Activated naive CD8-positive, alpha-beta T cell treated with anti-CD3 and anti-CD28 coated beads, Interleukin-2, amount 10 ng/mL, durations not matched to agents 7 days and 5 days (primary cell): ENCODE measurements around the gene AANAT. TPM values are rescaled to one million over a fixed set of nuclear protein-coding genes. Genes with fewer than 3 reads are reported as not detected.
A peak's percentile ranks its signal among the peaks of the same experiment; 100 is the strongest.

Experiments
- ATAC-seq: fragments of 150-1000 bp; cut with Tn5 transposase; one replicate; pipeline ENCODE4 v1.10.0; 2021; ENCODE audit warnings: low read depth, moderate library complexity
- POLR2A ChIA-PET: fragments of 350-600 bp; sonication (Branson Sonifier 250); formaldehyde crosslinking; loops from one replicate; lab custom pipeline; 2021; ENCODE audit warnings: antibody characterized with exemption; lab: Charles Lee
- DNase-seq: peaks from one replicate; pipeline ENCODE4 v3.0.0; 2021
- H3K27ac Mint-ChIP-seq: one replicate; pipeline ENCODE4 v1.8.0; 2022; ENCODE audit warnings: mild to moderate bottlenecking, mixed read lengths
- H3K27me3 Mint-ChIP-seq: one replicate; pipeline ENCODE4 v1.8.0; 2022; ENCODE audit warnings: mild to moderate bottlenecking, moderate library complexity, mixed read lengths
- H3K36me3 Mint-ChIP-seq: one replicate; pipeline ENCODE4 v1.8.0; 2021; ENCODE audit warnings: mild to moderate bottlenecking, mixed read lengths
- H3K4me1 Mint-ChIP-seq: one replicate; pipeline ENCODE4 v1.8.0; 2021; ENCODE audit warnings: mixed read lengths
- H3K4me3 Mint-ChIP-seq: one replicate; pipeline ENCODE4 v1.8.0; 2022; ENCODE audit warnings: mild to moderate bottlenecking, moderate library complexity, mixed read lengths
- H3K9me3 Mint-ChIP-seq: one replicate; pipeline ENCODE4 v1.8.0; 2021; ENCODE audit warnings: mixed read lengths
- total RNA-seq, 2 experiments: library from RNA; stranded (reverse); gene quantifications; one replicate each; pipeline ENCODE4 v1.2.3, GENCODE V29; 2021

The AANAT gene
- total RNA-seq, 2 experiments from 2014 or later: not detected

GRCh38 chr17:76466775-76467130 lies 650 bp upstream of the AANAT start:
- Mint-ChIP-seq H3K4me1 (peaks cover 7% of the 10 kb centered on the region), H3K9me3 (no peaks in the 10 kb centered on the region), H3K27me3 (peaks cover 4% of the 10 kb centered on the region), H3K36me3 (peaks cover 6% of the 10 kb centered on the region), H3K4me3 (no peak overlapping the region), H3K27ac (no peak overlapping the region)
- POLR2A ChIA-PET: interaction anchor here (0.5 to 1.6 kb wide), 5 partner anchors 9 to 41 kb away, joined by 3 to 4 read pairs (median 3); partner anchors contain the start of gene RHBDF2
- ATAC-seq (no peak), DNase-seq (no peak)

DNA sequence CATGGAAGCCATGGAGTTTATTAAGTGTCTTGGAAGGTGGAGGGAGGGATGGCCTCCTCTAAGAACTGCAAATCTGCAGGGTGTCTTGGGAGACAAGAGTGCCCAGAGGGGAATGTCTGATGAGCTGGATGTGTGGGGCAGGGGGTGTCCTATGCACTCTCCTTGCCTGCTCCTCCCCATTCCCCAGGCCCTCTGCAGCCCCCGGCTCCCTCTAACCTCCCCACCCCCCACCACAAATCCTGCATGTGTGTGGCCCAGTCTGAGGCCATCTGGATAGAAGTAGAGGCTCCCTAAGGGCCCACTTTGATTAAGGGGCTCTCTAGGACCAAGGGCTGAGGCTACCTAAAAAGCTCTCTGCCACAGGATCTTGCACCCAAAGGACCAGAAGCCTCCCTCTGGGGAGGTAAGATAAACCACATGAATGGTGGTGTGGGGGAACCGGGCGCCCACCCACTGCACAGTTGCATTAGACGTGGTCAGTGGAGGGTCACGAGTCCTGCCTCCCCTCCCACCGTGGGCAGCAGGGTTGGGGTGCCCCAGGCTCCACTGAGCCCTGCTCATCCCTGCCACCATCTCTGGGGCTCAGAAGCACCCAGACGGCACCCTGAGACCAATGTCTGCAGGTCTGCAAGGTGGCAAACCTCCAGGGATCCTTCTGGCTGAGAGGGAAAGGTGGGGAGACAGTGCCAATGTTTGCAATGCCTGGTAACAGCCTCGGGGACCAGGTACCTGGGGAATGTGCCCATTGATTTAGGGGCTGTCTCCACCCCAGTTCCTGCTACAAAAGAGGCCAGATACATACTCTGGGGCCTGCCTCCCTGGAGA lies 618 bp downstream of the AANAT start:
- ATAC-seq (no peak), DNase-seq (no peak)
- no peaks in the 10 kb centered on the region for H3K9me3 Mint-ChIP-seq
- peaks cover 9% of the 10 kb centered on the region for H3K36me3 Mint-ChIP-seq
- peaks cover 2% of the 10 kb centered on the region for H3K27me3 Mint-ChIP-seq
- POLR2A ChIA-PET: interaction anchor here (0.8 to 1.3 kb wide), 3 partner anchors 16 to 40 kb away, joined by 3 read pairs; no protein-coding TSS in a partner anchor
- peaks cover 7% of the 10 kb centered on the region for H3K4me1 Mint-ChIP-seq
- H3K4me3 Mint-ChIP-seq: no peak overlapping the region
- no peak overlapping the region for H3K27ac Mint-ChIP-seq

- no peak for DNase-seq
- H3K27me3 Mint-ChIP-seq: peaks cover 2% of the 10 kb centered on the region
- ATAC-seq: no peak
- peaks cover 9% of the 10 kb centered on the region for H3K36me3 Mint-ChIP-seq
- no peak overlapping the region for H3K4me3 Mint-ChIP-seq
- peaks cover 7% of the 10 kb centered on the region for H3K4me1 Mint-ChIP-seq
- POLR2A ChIA-PET: no interaction called here
- no peak overlapping the region for H3K27ac Mint-ChIP-seq
- H3K9me3 Mint-ChIP-seq: no peaks in the 10 kb centered on the region
Measured at GRCh38 chr17:76468634-76469010, 1.2 kb downstream of the AANAT start.

- no peak overlapping the region for H3K27ac Mint-ChIP-seq
- DNase-seq (no peak), ATAC-seq (no peak)
- peaks cover 7% of the 10 kb centered on the region for H3K4me1 Mint-ChIP-seq
- peaks cover 9% of the 10 kb centered on the region for H3K36me3 Mint-ChIP-seq
- H3K9me3 Mint-ChIP-seq: no peaks in the 10 kb centered on the region
- no peak overlapping the region for H3K4me3 Mint-ChIP-seq
- peaks cover under 1% of the 10 kb centered on the region for H3K27me3 Mint-ChIP-seq
- POLR2A ChIA-PET: interaction anchor here (0.8 kb wide), 1 partner anchor 11 kb away, joined by 3 read pairs; no protein-coding TSS in a partner anchor
Measured at GRCh38 chr17:76469076-76469990, 1.9 kb downstream of the AANAT start.

DNA sequence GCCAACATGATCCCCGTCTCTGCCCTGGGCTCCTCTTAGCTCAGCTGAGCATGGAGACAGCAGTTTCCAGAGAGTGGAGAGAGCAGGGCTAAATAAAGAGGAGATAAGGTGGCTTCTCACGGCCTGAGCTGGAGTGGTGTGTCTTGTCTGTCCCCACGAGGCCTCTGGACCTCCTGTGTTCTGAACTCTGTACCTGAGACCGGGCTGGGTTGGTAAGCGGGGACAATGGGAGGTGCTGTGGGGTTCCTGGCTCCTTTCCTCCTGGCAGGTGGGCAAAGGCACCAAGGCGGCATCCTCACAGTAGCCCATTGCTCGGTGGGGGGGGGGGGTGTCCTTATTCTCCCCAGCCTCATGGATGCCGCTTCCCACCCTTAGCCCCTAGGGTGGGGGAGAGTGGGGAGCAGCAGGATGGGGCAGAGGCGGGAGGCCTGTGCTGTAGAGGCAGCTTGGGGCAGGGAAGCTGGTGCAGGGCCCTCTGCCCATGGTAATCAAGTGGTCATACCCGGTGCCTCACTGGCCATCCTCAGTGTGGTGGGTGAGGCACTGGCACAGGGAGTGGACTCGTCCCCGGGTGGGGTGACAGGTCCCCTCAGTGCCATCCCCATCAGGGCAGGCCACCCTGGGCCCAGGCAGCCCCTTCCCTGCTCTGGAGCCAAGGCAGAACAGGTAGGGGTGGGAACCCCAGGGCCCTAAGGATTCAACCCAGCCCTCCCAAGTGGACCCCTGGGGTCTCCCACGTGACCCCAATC lies 2.8 kb downstream of the AANAT start:
- Mint-ChIP-seq H3K4me1 (peaks cover 7% of the 10 kb centered on the region), H3K4me3 (no peak overlapping the region), H3K27ac (no peak overlapping the region), H3K9me3 (no peaks in the 10 kb centered on the region), H3K27me3 (no peaks in the 10 kb centered on the region), H3K36me3 (peaks cover 9% of the 10 kb centered on the region)
- ATAC-seq (no peak), DNase-seq (no peak)
- POLR2A ChIA-PET: interaction anchor here (0.5 to 0.8 kb wide), 2 partner anchors 10 to 25 kb away, joined by 3 read pairs; no protein-coding TSS in a partner anchor

GRCh38 chr17:76471498-76472257 lies 4.3 kb downstream of the AANAT start:
- no peaks in the 10 kb centered on the region for H3K9me3 Mint-ChIP-seq
- ATAC-seq: no peak
- peaks cover 10% of the 10 kb centered on the region for H3K36me3 Mint-ChIP-seq

DNA sequence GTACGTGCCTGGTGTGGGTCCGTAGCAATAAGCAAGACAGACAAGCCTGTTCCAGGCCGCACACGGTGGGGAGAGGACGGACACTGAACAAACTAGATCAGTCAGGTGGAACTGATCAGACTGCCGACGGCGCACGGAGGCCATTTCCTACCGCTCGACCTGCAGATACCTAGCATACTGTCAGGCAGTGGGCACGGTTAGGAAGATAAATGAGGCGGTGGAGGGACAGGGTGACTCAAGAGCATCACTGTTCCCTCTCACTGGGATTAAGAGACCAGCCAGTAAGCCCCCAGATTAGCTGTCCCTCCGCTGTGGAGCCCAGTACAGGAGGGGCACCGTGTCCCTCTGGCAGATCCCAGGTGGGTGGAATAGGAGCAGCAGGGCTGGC lies 4.8 kb downstream of the AANAT start:
- no peak overlapping the region for H3K27ac Mint-ChIP-seq

More at GRCh38 chr17:76471498-76472257, 4.3 kb downstream of the AANAT start:
- no peak for DNase-seq
- POLR2A ChIA-PET: no interaction called here
- H3K4me3 Mint-ChIP-seq: no peak overlapping the region
- H3K27ac Mint-ChIP-seq: no peak overlapping the region
- H3K27me3 Mint-ChIP-seq: no peaks in the 10 kb centered on the region
- no peaks in the 10 kb centered on the region for H3K4me1 Mint-ChIP-seq

GRCh38 chr17:76472726-76473125 lies 5.3 kb downstream of the AANAT start:
- H3K36me3 Mint-ChIP-seq: peaks cover 10% of the 10 kb centered on the region
- H3K27ac Mint-ChIP-seq: no peak overlapping the region
- no peak overlapping the region for H3K4me3 Mint-ChIP-seq
- no peaks in the 10 kb centered on the region for H3K4me1 Mint-ChIP-seq
- DNase-seq (no peak), ATAC-seq (no peak)
- POLR2A ChIA-PET: no interaction called here
- no peaks in the 10 kb centered on the region for H3K27me3 Mint-ChIP-seq
- H3K9me3 Mint-ChIP-seq: no peaks in the 10 kb centered on the region

More for the DNA sequence above, 4.8 kb downstream of the AANAT start:
- Mint-ChIP-seq H3K4me1 (no peaks in the 10 kb centered on the region), H3K27me3 (no peaks in the 10 kb centered on the region), H3K9me3 (no peaks in the 10 kb centered on the region), H3K36me3 (peaks cover 10% of the 10 kb centered on the region), H3K4me3 (no peak overlapping the region)
- DNase-seq (no peak), ATAC-seq (no peak)
- POLR2A ChIA-PET: no interaction called here

DNA sequence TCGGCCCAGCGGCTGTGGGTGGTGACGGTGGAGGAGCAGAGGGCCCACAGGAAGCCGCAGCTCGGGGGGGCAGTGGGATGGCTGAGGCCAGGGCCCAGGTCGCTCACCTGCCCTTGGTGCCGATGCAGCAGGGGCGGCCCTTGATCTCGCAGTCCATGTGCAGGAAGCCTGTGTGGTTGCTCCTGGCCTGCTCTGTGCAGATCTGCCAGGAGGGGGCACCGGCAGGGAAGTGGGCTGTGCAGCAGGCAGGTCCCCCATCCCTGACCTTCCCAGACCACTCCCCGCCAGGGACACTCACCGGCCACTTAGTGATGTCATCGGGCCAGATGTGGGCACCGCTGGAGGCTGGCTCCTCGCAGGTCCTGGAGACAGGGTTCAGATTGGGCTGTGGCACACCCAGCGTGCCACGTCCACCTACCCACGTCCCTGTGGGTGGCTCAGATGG lies 6.2 kb downstream of the AANAT start:
- Mint-ChIP-seq H3K27ac (no peak overlapping the region), H3K4me3 (no peak overlapping the region), H3K36me3 (peaks cover 10% of the 10 kb centered on the region), H3K9me3 (no peaks in the 10 kb centered on the region), H3K4me1 (no peaks in the 10 kb centered on the region), H3K27me3 (no peaks in the 10 kb centered on the region)
- POLR2A ChIA-PET: no interaction called here
- DNase-seq (no peak), ATAC-seq (peak; percentile 38)

- no peak for DNase-seq
- Mint-ChIP-seq H3K36me3 (peaks cover 10% of the 10 kb centered on the region), H3K27ac (no peak overlapping the region), H3K9me3 (no peaks in the 10 kb centered on the region), H3K27me3 (no peaks in the 10 kb centered on the region), H3K4me3 (no peak overlapping the region), H3K4me1 (no peaks in the 10 kb centered on the region)
- ATAC-seq: no peak
- POLR2A ChIA-PET: no interaction called here
Measured at GRCh38 chr17:76474238-76474637, 6.8 kb downstream of the AANAT start.

- Mint-ChIP-seq H3K27me3 (no peaks in the 10 kb centered on the region), H3K4me3 (no peak overlapping the region), H3K27ac (no peak overlapping the region), H3K4me1 (no peaks in the 10 kb centered on the region), H3K36me3 (peaks cover 10% of the 10 kb centered on the region), H3K9me3 (no peaks in the 10 kb centered on the region)
- DNase-seq (no peak), ATAC-seq (no peak)
- POLR2A ChIA-PET: interaction anchor here (0.9 to 1.3 kb wide), 4 partner anchors 14 to 40 kb away, joined by 3 to 4 read pairs (median 4); partner anchors contain the start of gene RHBDF2
Measured at GRCh38 chr17:76474894-76475293, 7.5 kb downstream of the AANAT start.

GRCh38 chr17:76475302-76475701 lies 7.9 kb downstream of the AANAT start:
- H3K36me3 Mint-ChIP-seq: peaks cover 10% of the 10 kb centered on the region
- no peaks in the 10 kb centered on the region for H3K9me3 Mint-ChIP-seq
- H3K4me1 Mint-ChIP-seq: no peaks in the 10 kb centered on the region
- ATAC-seq (no peak), DNase-seq (no peak)
- no peaks in the 10 kb centered on the region for H3K27me3 Mint-ChIP-seq
- no peak overlapping the region for H3K4me3 Mint-ChIP-seq
- H3K27ac Mint-ChIP-seq: no peak overlapping the region
- POLR2A ChIA-PET: interaction anchor here (0.9 to 1.3 kb wide), 4 partner anchors 13 to 40 kb away, joined by 3 to 4 read pairs (median 4); partner anchors contain the start of gene RHBDF2
